ENCODE data around the gene TESPA1. TPM values are rescaled to one million over a fixed set of nuclear protein-coding genes. Genes with fewer than 3 reads are reported as not detected.

The TESPA1 gene
- total RNA-seq, 1 experiment from 2014 or later, result not detected

DNA sequence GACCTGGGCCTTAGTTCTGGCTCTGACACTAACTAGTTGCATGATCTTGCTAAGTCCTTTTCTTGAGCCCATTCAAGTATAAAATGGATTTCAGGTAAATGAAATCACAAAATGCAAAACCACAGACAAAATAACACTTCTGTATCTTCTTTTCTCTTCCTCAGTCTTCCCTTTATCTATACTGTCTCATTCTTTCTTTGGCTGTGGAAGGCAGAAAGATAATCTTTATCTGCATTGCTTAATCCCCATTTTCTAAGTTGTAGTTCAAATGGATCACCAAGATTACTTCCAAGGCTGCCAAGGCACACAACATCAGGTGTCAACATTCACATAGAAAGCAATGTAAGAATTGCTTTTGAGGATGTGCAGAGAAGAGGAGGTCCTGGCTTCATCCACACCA lies 30.3 kb downstream of the TESPA1 start:
- Mint-ChIP-seq H3K27me3 (ENCODE audit: unreplicated experiment) (peaks cover 68% of the 10 kb centered on the region), H3K36me3 (ENCODE audit: insufficient read depth, unreplicated experiment) (no peaks in the 10 kb centered on the region), H3K4me1 (ENCODE audit: low read depth, unreplicated experiment) (no peaks in the 10 kb centered on the region), H3K27ac (ENCODE audit: unreplicated experiment) (no peak overlapping the region), H3K4me3 (ENCODE audit: low read depth, unreplicated experiment) (no peak overlapping the region), H3K9me3 (ENCODE audit: low read depth, unreplicated experiment) (no peaks in the 10 kb centered on the region)
- no TSS peak for BruUV-seq (replicated peaks)
- TF ChIP-seq, protein P1, sequence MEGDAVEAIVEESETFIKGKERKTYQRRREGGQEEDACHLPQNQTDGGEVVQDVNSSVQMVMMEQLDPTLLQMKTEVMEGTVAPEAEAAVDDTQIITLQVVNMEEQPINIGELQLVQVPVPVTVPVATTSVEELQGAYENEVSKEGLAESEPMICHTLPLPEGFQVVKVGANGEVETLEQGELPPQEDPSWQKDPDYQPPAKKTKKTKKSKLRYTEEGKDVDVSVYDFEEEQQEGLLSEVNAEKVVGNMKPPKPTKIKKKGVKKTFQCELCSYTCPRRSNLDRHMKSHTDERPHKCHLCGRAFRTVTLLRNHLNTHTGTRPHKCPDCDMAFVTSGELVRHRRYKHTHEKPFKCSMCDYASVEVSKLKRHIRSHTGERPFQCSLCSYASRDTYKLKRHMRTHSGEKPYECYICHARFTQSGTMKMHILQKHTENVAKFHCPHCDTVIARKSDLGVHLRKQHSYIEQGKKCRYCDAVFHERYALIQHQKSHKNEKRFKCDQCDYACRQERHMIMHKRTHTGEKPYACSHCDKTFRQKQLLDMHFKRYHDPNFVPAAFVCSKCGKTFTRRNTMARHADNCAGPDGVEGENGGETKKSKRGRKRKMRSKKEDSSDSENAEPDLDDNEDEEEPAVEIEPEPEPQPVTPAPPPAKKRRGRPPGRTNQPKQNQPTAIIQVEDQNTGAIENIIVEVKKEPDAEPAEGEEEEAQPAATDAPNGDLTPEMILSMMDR (IDR thresholded peaks at IDR 0.05; ENCODE audit: unreplicated experiment), result no peak
- intact Hi-C loops (cut with micrococcal nuclease; ENCODE audit: unreplicated experiment), result no loop called here
- DNase-seq, result no peak
- CTCF ChIA-PET, result no interaction called here

DNA sequence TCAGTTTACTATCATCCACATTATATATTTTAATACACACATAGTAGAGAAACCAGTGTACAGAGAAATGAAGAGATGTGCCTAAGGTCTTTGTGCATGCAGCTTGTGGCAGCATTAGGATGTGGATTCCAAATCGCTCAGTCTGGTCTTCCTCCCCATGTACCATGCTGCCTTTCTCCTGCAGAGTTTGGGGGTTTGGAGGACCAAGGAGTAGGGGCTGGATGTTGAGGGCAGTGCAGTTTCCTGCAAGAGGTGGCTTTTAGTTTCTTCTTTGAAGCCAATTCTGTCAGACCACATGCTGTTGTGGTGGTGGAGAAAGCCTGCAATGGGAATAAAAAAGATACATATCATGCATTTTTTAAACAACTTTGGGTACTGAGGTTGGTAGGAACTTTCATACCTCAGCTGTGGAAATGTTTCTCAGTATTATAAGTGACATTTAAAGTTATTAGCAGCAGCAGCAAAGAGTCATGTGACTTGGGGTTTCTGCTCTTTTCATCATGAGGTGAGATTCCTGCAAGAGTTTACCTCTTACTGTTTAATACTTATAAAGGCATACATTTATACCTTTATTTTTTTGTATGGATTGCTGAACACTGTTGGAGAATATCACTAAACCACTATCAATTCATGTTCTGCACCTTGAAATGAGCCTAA lies 34.4 kb downstream of the TESPA1 start:
- Mint-ChIP-seq H3K27ac (ENCODE audit: unreplicated experiment) (no peak overlapping the region), H3K4me3 (ENCODE audit: low read depth, unreplicated experiment) (no peak overlapping the region), H3K9me3 (ENCODE audit: low read depth, unreplicated experiment) (no peaks in the 10 kb centered on the region), H3K27me3 (ENCODE audit: unreplicated experiment) (peaks cover 42% of the 10 kb centered on the region), H3K36me3 (ENCODE audit: insufficient read depth, unreplicated experiment) (no peaks in the 10 kb centered on the region), H3K4me1 (ENCODE audit: low read depth, unreplicated experiment) (no peaks in the 10 kb centered on the region)
- DNase-seq, result no peak
- no TSS peak for BruUV-seq (replicated peaks)
- intact Hi-C loops (cut with micrococcal nuclease; ENCODE audit: unreplicated experiment), result no loop called here
- TF ChIP-seq, protein P1 (IDR thresholded peaks at IDR 0.05; ENCODE audit: unreplicated experiment), result no peak
- CTCF ChIA-PET, result no interaction called here

DNA sequence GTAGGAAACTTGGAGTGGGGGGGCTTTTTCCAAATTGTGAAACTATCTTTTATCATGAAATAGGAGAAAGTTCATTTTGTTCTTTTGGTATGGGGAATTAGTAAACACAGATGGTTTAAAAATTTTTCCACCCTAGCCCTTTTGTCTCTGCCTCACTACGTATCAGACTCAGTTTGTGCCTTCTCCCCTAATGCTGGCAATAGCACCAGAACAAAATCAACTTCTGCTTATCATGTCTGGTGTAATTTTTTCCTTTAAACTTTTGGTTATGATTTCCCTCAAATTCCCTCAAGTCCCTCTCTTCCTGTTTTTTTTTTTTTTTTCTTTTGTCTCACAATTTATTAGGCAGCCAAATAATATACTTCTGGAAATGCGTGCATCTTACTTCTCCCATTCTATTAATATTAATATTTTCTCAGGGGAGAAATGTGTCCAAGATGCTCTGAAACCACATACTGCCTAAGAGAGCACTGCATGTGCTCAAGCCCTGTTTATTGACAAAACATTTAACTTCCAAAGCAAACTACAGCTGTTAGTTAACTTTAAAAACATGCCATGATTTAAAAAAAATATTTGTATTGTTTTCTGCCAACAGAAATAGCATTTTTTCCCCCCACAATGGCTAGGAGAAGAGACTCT lies 35.4 kb downstream of the TESPA1 start:
- TF ChIP-seq, protein P1 (IDR thresholded peaks at IDR 0.05; ENCODE audit: unreplicated experiment), result no peak
- CTCF ChIA-PET, result no interaction called here
- BruUV-seq (replicated peaks), result no TSS peak
- H3K4me3 Mint-ChIP-seq (ENCODE audit: low read depth, unreplicated experiment), result no peak overlapping the region
- peaks cover 35% of the 10 kb centered on the region for H3K27me3 Mint-ChIP-seq (ENCODE audit: unreplicated experiment)
- intact Hi-C loops (cut with micrococcal nuclease; ENCODE audit: unreplicated experiment), result no loop called here
- H3K9me3 Mint-ChIP-seq (ENCODE audit: low read depth, unreplicated experiment), result no peaks in the 10 kb centered on the region
- H3K36me3 Mint-ChIP-seq (ENCODE audit: insufficient read depth, unreplicated experiment), result no peaks in the 10 kb centered on the region
- no peaks in the 10 kb centered on the region for H3K4me1 Mint-ChIP-seq (ENCODE audit: low read depth, unreplicated experiment)
- DNase-seq, result no peak
- no peak overlapping the region for H3K27ac Mint-ChIP-seq (ENCODE audit: unreplicated experiment)

- no peak overlapping the region for H3K27ac Mint-ChIP-seq (ENCODE audit: unreplicated experiment)
- intact Hi-C loops (cut with micrococcal nuclease; ENCODE audit: unreplicated experiment), result no loop called here
- CTCF ChIA-PET, result no interaction called here
- H3K4me1 Mint-ChIP-seq (ENCODE audit: low read depth, unreplicated experiment), result no peaks in the 10 kb centered on the region
- no peak overlapping the region for H3K4me3 Mint-ChIP-seq (ENCODE audit: low read depth, unreplicated experiment)
- TF ChIP-seq, protein P1 (IDR thresholded peaks at IDR 0.05; ENCODE audit: unreplicated experiment), result no peak
- no TSS peak for BruUV-seq (replicated peaks)
- no peaks in the 10 kb centered on the region for H3K36me3 Mint-ChIP-seq (ENCODE audit: insufficient read depth, unreplicated experiment)
- H3K9me3 Mint-ChIP-seq (ENCODE audit: low read depth, unreplicated experiment), result no peaks in the 10 kb centered on the region
- no peak for DNase-seq
- H3K27me3 Mint-ChIP-seq (ENCODE audit: unreplicated experiment), result peaks cover 24% of the 10 kb centered on the region
Observed at GRCh38 chr12:54948171-54948570, 36.4 kb downstream of the TESPA1 start.
